HG02610 (cell line): ENCODE results near the gene GTF3C6.
"Not testable (repeated sequence)": the region's sequence is repeated elsewhere in the genome, so short reads cannot be mapped to it uniquely, and the experiment has no call there.

Experiments used
- ATAC-seq: cut with Tn5 transposase; IDR thresholded peaks from one replicate; pipeline ENCODE4 v1.9.1; 2021; ENCODE audit warnings: mild to moderate bottlenecking, moderate library complexity; ENCODE audit not compliant: unreplicated experiment

GTF3C6 gene

GRCh38 chr6:110958329-110959192, at the start of gene GTF3C6:
Gene GTF3C6 (plus strand): TSS chr6:110958706. CDS start chr6:110958770, 64 bp downstream.
- ATAC-seq, result peak; percentile 97

- ATAC-seq, result no peak
Measured at GRCh38 chr6:110930781-110931180, 27.7 kb upstream of the GTF3C6 start.

GRCh38 chr6:110933912-110934311, 24.6 kb upstream of the GTF3C6 start:
- ATAC-seq, result no peak

GRCh38 chr6:110934381-110934898, 24.1 kb upstream of the GTF3C6 start:
- no peak for ATAC-seq

GRCh38 chr6:110935171-110935570, 23.3 kb upstream of the GTF3C6 start:
- no peak for ATAC-seq

- no peak for ATAC-seq
Measured at GRCh38 chr6:110938171-110938570, 20.3 kb upstream of the GTF3C6 start.

GRCh38 chr6:110939429-110940200, 18.9 kb upstream of the GTF3C6 start:
- no peak for ATAC-seq

- peak; percentile 100 for ATAC-seq
Measured at GRCh38 chr6:110944681-110945151, 13.8 kb upstream of the GTF3C6 start.

GRCh38 chr6:110946498-110946897, 12.0 kb upstream of the GTF3C6 start:
- ATAC-seq, result no peak

GRCh38 chr6:110949679-110950285, 8.7 kb upstream of the GTF3C6 start:
- ATAC-seq, result no peak

GRCh38 chr6:110950440-110950839, 8.1 kb upstream of the GTF3C6 start:
- no peak for ATAC-seq

- ATAC-seq, result no peak
Measured at GRCh38 chr6:110951008-110951407, 7.5 kb upstream of the GTF3C6 start.

- no peak for ATAC-seq
Measured at GRCh38 chr6:110951986-110952794, 6.3 kb upstream of the GTF3C6 start.

GRCh38 chr6:110953633-110954303, 4.7 kb upstream of the GTF3C6 start:
- ATAC-seq, result no peak

GRCh38 chr6:110960014-110960390, 1.5 kb downstream of the GTF3C6 start:
- ATAC-seq, result no peak

GRCh38 chr6:110962636-110963035, 4.1 kb downstream of the GTF3C6 start:
- not testable (repeated sequence) for ATAC-seq

- ATAC-seq, result no peak
Measured at GRCh38 chr6:110965629-110966229, 7.2 kb downstream of the GTF3C6 start.

- not testable (repeated sequence) for ATAC-seq
Measured at GRCh38 chr6:110968661-110969060, 10.2 kb downstream of the GTF3C6 start.

GRCh38 chr6:110971468-110971867, 13.0 kb downstream of the GTF3C6 start:
- ATAC-seq, result no peak
